GM12873 (cell line): Measurements from ENCODE around the gene USP10.

Source experiments
- CTCF ChIP-seq: IDR thresholded peaks from 2 replicates; pipeline ENCODE4 v1.5.1; 2012; ENCODE audit warnings: low read depth, mild to moderate bottlenecking, moderate library complexity, low read length, control low read depth; ENCODE audit not compliant: insufficient read depth; ENCODE audit errors: missing control alignments

USP10 gene

GRCh38 chr16:84709609-84710008, 9.8 kb downstream of the USP10 start:
- no peak for TF ChIP-seq CTCF

DNA sequence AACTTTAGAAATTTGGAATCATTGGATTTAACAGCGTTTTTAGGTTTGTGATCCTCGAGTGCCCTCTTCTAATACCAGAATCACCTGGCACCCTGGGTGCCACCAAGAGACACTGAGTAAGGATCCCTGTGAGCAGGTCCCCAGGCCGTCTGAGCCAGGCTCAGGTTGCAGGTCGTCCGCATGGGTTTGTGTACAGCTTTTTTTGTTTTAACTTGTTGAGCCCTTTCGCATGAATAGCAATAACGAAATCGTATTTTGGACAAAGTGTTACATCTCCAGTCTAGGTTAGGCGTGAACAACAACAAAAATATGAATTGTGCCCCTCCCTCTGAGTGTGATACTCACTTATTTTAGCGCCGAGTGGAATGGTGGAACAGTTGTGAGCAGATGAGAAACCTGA, 10.9 kb downstream of the USP10 start:
- no peak for TF ChIP-seq CTCF

DNA sequence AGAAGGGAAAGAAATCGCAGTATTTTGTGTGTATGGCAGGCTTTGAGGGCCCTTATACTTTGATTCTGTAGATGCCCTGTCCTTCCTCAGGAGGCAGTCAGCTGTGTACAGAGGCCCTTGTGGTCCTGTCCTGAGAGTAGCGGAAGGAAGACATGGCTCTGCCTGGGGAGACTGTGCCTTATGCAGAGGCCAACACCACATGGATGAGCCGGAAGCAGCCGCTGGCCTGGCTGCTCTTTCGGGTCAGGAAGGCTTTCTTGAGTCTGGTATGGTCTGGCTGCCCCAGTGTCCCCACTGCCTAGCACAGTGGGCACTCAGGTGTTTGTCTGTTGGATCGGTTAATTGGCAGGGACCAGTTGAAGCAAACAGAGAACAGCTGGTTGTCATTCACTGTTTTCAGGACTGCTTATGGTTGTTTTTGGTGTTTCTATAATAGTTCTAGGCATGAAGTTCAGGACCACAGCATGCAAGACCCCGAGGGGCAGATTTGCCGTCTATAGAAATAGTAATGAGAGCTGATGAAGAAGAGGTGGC, 12.4 kb downstream of the USP10 start:
- no peak for TF ChIP-seq CTCF

DNA sequence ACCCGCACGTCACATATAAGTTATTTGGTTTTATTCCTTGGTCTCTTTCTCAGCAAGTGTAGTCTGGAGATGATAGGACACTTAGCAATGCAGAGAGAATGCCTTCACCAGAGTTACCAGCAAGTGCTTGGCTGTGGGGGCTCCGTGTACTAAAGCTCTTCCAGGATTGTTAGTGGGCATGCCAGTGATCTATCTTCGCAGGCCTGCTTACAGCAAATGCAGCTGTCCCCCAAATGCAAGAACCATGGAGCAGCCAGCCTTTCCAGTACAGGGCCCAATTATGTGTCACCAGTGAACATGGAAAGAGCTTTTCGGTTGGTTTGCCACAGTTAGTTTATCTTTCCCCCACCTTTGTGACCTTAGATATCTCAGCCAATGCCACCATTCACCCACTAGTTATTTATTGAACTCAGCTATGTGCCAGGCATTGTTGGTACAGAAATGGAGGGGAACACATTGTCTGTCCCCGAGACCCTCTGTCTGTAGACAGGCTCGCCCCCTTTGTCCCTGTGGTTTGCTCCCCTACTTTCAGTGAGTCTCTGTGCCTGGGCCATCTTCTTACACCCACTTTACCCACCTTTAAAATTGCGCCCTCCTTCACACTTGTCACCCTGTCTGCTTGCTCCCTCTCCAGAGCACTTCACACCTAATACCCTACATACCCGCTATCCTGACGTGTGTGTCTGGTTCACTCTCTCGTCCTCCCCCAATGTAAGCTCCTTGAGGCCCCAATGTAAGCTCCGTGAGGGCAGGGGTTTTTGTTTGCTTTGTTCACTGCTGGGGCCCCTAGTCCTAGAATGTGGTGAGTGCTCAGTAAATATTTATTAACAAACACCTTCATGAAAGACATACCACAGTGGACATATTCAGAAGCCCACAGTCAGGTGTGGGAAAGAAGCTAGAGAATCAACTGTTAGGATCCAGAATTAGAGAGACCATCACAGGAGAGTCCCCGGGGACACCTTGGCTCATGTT, 13.3 kb downstream of the USP10 start:
- no peak for TF ChIP-seq CTCF

DNA sequence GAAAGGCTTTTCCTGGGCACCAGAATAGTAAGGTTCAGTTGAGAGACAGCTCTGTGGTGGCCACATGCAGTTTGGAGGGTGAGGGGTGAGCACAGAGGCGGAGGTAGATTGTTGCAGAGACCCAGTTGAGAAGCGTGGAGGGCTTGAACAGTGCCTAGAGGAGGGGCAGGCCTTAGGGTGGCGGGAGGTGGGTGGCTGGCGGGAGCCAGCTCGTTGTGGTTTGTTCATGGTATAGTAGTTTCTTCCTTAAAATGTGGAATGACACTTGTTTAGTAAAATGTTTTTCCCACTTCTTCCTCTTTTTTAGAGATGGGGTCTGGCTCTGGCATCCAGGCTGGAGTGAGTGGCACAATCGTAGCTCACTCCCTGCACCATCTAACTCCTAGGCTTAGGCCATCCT, 14.2 kb downstream of the USP10 start:
- no peak for TF ChIP-seq CTCF

DNA sequence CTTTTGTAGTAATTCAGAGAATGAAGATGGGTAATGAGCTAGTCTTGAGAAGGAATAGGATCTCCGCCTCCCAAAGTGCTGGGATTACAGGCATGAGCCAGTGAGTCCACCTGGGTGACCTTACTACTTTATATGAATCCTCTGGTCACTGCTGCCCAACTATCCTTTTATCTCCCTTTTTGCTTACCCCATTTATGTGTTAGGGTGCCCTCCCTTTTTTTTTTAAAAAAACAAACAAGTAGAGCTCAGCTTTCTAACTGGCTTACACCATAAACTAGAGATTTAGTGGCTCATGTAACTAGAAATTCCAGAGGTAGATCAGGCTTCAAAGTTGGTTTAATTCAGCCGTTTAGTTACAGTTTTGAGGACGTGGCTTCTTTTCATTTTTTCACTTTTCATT, 15.6 kb downstream of the USP10 start:
- no peak for TF ChIP-seq CTCF

DNA sequence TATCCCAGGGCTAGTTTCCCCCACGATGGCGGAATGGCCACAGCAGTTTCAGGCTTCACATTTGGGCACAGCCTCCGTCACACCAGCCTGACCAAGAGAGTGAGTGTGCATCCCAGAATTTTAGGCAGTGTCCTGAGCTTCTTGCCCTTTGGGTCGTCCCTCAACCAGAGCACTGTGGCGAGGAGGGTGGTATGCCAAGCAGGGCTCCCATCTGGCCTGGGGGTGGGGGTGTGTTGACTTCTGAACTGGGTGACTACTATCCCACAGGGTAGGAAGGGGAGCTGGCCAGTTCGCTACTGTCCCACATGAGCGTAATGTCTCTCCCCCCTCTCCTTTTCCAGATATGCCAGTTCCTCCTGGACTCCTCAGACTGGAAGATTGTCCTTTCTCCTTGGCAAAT, 16.1 kb downstream of the USP10 start:
- TF ChIP-seq CTCF: no peak
